Breast epithelium (tissue), 4 donors: ENCODE results near the gene LNPK. TPM values are rescaled to one million over a fixed set of nuclear protein-coding genes. Genes with fewer than 3 reads are reported as not detected.
"Not testable (repeated sequence)": the region's sequence is repeated elsewhere in the genome, so short reads cannot be mapped to it uniquely, and the experiment has no call there.

Source experiments
- DNase-seq, 2 donors: peaks; one replicate each; pipeline ENCODE4 v3.0.0-alpha.2; 2019; ENCODE audit warnings: low spot score in 2 of 2
- H3K27ac ChIP-seq, 2 donors: fragments of 200-600 bp; sonication (generic) in 1 of 2; one replicate each; pipeline ENCODE4 v1.5.1; 2016 to 2019; ENCODE audit warnings: mild to moderate bottlenecking in 1 of 2
- H3K27me3 ChIP-seq, 2 donors: fragments of 200-600 bp; sonication (generic) in 1 of 2; one replicate each; pipeline versions ENCODE4 v1.5.1 to v1.6.0; 2017 to 2019; ENCODE audit warnings: control low read depth in 1 of 2, mild to moderate bottlenecking in 1 of 2
- H3K36me3 ChIP-seq: fragments of 200-600 bp; one replicate; pipeline ENCODE4 v1.5.1; 2019
- H3K4me1 ChIP-seq, 2 donors: fragments of 200-600 bp; sonication (generic); one replicate each; pipeline ENCODE4 v1.5.1; 2016 to 2019; ENCODE audit warnings: control low read depth in 1 of 2
- H3K4me3 ChIP-seq, 3 donors: fragments of 200-600 bp; sonication (generic); 1 replicate in 2 of 3; 2 replicates in 1 of 3; pipeline ENCODE4 v1.5.1; 2016 to 2019; ENCODE audit warnings: mild to moderate bottlenecking in 3 of 3, moderate library complexity in 2 of 3
- H3K9me3 ChIP-seq, 2 donors: fragments of 200-600 bp; sonication (generic) in 1 of 2; one replicate each; pipeline ENCODE4 v1.5.1; 2016 to 2019; ENCODE audit warnings: control low read depth in 1 of 2
- POLR2A ChIP-seq: fragments of 450-650 bp; IDR thresholded peaks from one replicate; pipeline ENCODE4 v1.6.1; 2016; ENCODE audit warnings: antibody characterized with exemption, mild to moderate bottlenecking, moderate library complexity
- POLR2AphosphoS5 ChIP-seq, 3 donors: sonication (generic); formaldehyde crosslinking; IDR thresholded peaks; one replicate each; pipeline ENCODE4 v1.6.1; 2017; ENCODE audit warnings: antibody characterized with exemption in 3 of 3
- intact Hi-C: fragments of 100-400 bp; cut with DNase I; formaldehyde crosslinking; loops from one replicate; pipeline ENCODE4 v1.15.1; 2023; ENCODE audit warnings: low total_unique reads
- total RNA-seq, 3 donors: library from RNA; depleted of rRNA; stranded (reverse); fragments of >200 nt; gene quantifications; one replicate each; pipeline ENCODE4 v1.1.0, GENCODE V29; 2016
- TF ChIP-seq, protein P1 (sequence below), 3 donors: fragments of 450-650 bp; IDR thresholded peaks; one replicate each; pipeline ENCODE4 v1.5.1; 2016 to 2017; ENCODE audit warnings: antibody characterized with exemption in 3 of 3, mild to moderate bottlenecking in 3 of 3, moderate library complexity in 3 of 3

The LNPK gene
- total RNA-seq, 3 donors from 2014 or later, result 20.0 to 30.3 (median 23.8) TPM

DNA sequence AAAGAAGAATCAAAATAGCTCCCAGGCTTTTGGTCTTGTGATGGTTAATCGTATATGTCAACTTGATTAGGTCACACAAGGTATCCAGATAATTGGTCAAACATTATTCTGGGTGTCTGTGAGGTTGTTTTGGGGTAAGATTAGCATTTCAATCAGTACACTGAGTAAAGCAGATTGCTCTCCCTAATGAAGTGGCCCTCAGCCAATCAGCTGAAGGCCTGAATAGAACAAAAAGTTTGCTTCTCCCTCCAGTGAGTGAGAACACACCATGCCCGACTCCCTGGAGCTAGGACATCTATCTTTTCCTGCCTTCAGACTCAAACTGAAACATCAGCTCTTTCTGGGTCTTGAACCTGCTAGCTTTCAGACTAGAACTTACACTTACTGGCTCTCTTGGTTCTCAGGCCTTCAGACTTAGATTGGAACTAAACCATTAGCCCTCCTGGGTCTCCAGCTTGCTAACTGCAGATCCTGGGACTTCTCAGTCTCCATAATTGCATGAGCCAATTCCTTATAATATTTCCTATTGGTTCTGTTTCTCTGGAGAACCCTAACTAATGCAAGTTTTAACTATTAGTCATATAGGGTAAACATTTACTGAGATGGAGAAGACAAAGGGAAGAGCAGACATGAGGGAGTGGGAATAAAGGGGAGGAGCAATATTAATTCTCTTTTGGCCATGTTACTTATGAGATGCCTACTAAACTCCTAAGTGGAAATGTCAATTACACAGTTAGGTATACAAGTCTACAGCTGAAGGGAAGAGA, 25.5 kb downstream of the LNPK start:
- TF ChIP-seq, protein P1, sequence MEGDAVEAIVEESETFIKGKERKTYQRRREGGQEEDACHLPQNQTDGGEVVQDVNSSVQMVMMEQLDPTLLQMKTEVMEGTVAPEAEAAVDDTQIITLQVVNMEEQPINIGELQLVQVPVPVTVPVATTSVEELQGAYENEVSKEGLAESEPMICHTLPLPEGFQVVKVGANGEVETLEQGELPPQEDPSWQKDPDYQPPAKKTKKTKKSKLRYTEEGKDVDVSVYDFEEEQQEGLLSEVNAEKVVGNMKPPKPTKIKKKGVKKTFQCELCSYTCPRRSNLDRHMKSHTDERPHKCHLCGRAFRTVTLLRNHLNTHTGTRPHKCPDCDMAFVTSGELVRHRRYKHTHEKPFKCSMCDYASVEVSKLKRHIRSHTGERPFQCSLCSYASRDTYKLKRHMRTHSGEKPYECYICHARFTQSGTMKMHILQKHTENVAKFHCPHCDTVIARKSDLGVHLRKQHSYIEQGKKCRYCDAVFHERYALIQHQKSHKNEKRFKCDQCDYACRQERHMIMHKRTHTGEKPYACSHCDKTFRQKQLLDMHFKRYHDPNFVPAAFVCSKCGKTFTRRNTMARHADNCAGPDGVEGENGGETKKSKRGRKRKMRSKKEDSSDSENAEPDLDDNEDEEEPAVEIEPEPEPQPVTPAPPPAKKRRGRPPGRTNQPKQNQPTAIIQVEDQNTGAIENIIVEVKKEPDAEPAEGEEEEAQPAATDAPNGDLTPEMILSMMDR (IDR thresholded peaks at IDR 0.05), result no peak
- TF ChIP-seq POLR2AphosphoS5 (IDR thresholded peaks at IDR 0.05) (no peak), POLR2A (no peak)
- no peak overlapping the region for H3K27ac ChIP-seq
- no peak overlapping the region for H3K4me3 ChIP-seq
- no peaks in the 10 kb centered on the region for H3K36me3 ChIP-seq
- H3K27me3 ChIP-seq, result no peaks in the 10 kb centered on the region
- H3K9me3 ChIP-seq, result no peaks in the 10 kb centered on the region
- no peak for DNase-seq
- intact Hi-C loops, result no loop called here
- no peaks in the 10 kb centered on the region for H3K4me1 ChIP-seq

DNA sequence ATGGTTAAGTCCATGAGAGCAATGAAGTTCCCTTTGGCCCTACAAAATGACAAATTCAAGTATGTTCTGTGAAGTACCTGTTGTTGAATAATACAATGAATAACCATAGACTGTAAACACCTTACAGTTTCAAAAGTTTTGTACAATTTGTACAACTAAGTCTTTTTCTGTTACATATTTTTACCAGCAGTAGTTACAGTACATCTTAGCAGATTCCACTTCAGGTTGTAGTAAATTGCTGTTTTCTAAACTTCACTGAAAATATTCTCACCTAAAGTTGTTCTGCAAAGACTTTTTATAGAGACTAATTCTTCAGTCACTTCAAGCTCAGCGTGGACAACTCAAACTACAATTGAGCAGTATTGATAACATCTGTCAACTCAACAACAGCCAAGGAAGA, 28.7 kb downstream of the LNPK start:
- Histone ChIP-seq H3K4me3 (no peak overlapping the region), H3K27ac (no peak overlapping the region), H3K27me3 (no peaks in the 10 kb centered on the region), H3K36me3 (no peaks in the 10 kb centered on the region), H3K9me3 (no peaks in the 10 kb centered on the region), H3K4me1 (no peaks in the 10 kb centered on the region)
- TF ChIP-seq, protein P1 (IDR thresholded peaks at IDR 0.05), result no peak
- TF ChIP-seq POLR2AphosphoS5 (IDR thresholded peaks at IDR 0.05) (no peak), POLR2A (no peak)
- DNase-seq, result no peak
- intact Hi-C loops, result no loop called here

DNA sequence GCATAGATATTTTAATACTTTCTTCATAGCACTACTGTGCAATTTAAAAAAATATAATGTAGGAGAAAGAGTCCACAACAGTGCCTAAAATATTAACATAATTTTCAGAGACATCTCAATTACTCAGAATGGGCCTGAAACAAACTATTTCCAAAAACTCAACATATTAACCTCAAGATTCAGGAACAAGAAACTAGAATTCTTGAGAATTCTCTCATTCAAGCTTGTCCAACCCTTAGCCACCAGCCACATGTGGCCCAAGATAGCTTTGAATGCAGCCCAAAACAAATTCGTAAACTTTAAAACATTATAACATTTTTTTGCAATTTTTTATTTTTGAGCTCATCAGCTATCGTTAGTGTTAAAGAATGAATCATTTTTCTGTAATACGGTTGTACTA, 35.2 kb downstream of the LNPK start:
- H3K4me1 ChIP-seq, result no peaks in the 10 kb centered on the region
- no peak for TF ChIP-seq POLR2AphosphoS5 (IDR thresholded peaks at IDR 0.05)
- DNase-seq, result no peak
- H3K9me3 ChIP-seq, result no peaks in the 10 kb centered on the region
- no peaks in the 10 kb centered on the region for H3K27me3 ChIP-seq
- no peaks in the 10 kb centered on the region for H3K36me3 ChIP-seq
- intact Hi-C loops, result no loop called here
- H3K27ac ChIP-seq, result no peak overlapping the region
- H3K4me3 ChIP-seq, result no peak overlapping the region

DNA sequence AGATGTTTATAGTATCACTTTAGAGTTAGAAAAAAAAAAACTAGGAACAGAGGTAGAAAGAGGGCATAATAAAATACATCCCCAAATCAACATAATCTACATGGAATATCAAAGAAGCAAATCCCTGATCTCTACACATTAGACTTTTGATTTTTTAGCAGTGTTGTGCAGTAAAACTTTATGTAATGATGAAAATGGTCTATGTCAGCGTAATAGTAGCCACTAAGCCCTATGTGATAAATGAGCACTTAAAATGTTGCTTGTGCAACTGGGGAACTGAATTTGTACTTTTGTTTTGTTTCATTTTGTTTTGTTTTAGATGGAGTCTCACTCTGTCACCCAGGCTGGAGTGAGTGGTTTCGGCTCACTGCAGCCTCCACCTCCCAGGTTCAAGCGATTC, 36.3 kb downstream of the LNPK start:
- Histone ChIP-seq H3K4me3 (no peak overlapping the region), H3K9me3 (no peaks in the 10 kb centered on the region), H3K4me1 (no peaks in the 10 kb centered on the region), H3K27ac (no peak overlapping the region), H3K36me3 (no peaks in the 10 kb centered on the region), H3K27me3 (no peaks in the 10 kb centered on the region)
- intact Hi-C loops, result no loop called here
- TF ChIP-seq POLR2A, result no peak
- TF ChIP-seq, protein P1 (IDR thresholded peaks at IDR 0.05), result no peak
- TF ChIP-seq POLR2AphosphoS5 (IDR thresholded peaks at IDR 0.05), result no peak
- no peak for DNase-seq

DNA sequence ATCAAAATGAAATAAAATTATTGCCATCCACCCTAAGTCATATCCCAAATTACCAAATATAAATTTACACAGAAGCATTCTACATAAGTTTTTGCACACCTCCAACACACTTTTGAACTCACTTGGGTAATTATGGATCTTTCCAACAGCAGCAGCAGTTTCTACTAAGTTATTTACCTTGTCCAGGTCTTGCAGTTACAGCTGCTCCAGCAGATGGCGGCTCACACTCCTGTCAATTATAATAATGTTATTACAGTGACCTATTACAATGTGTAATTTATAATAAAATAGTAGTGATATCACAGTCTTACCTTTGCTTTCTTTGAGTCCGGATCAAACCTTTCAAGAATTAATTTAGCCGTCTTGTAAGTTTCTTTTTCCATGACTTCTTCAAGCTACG, 37.9 kb downstream of the LNPK start:
- intact Hi-C loops, result no loop called here
- Histone ChIP-seq H3K9me3 (no peaks in the 10 kb centered on the region), H3K27ac (no peak overlapping the region), H3K4me3 (no peak overlapping the region), H3K27me3 (no peaks in the 10 kb centered on the region), H3K4me1 (no peaks in the 10 kb centered on the region), H3K36me3 (no peaks in the 10 kb centered on the region)
- no peak for DNase-seq
- TF ChIP-seq POLR2A (no peak), POLR2AphosphoS5 (IDR thresholded peaks at IDR 0.05) (no peak)
- TF ChIP-seq, protein P1 (IDR thresholded peaks at IDR 0.05), result no peak

DNA sequence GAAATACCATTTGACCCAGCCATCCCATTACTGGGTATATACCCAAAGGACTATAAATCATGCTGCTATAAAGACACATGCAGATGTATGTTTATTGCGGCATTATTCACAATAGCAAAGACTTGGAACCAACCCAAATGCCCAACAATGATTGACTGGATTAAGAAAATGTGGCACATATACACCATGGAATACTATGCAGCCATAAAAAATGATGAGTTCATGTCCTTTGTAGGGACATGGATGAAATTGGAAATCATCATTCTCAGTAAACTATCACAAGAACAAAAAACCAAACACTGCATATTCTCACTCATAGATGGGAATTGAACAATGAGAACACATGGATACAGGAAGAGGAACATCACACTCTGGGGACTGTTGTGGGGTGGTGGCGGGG, 38.9 kb downstream of the LNPK start:
- H3K4me3 ChIP-seq, H3K36me3 ChIP-seq, H3K27me3 ChIP-seq, intact Hi-C loops, H3K9me3 ChIP-seq, DNase-seq, H3K4me1 ChIP-seq, H3K27ac ChIP-seq: not testable (repeated sequence)
